Pulmonary artery endothelial cell (primary cell): ENCODE measurements around the gene RPL10. TPM values are rescaled to one million over a fixed set of nuclear protein-coding genes. Genes with fewer than 3 reads are reported as not detected.

Source experiments
- DNase-seq: peaks from one replicate; pipeline ENCODE4 v3.0.0-alpha.2; 2011; ENCODE audit warnings: low read depth, low spot score
- total RNA-seq: library from RNA; depleted of rRNA; stranded (reverse); fragments of >200 nt; gene quantifications from 2 replicates; pipeline ENCODE4 v1.2.3, GENCODE V29; 2014

The RPL10 gene
- total RNA-seq, 1 donor from 2014 or later: 3,241 TPM

- no peak for DNase-seq
Measured at GRCh38 chrX:154430916-154431315, 32.7 kb downstream of the RPL10 start.

GRCh38 chrX:154431341-154431740 is 33.2 kb downstream of the RPL10 start:
- DNase-seq: no peak

GRCh38 chrX:154432210-154432609 is 34.0 kb downstream of the RPL10 start:
- no peak for DNase-seq

GRCh38 chrX:154433605-154434004 is 35.4 kb downstream of the RPL10 start:
- no peak for DNase-seq

GRCh38 chrX:154434394-154435168 is 36.4 kb downstream of the RPL10 start:
- DNase-seq: no peak

GRCh38 chrX:154435171-154435733 is 37.1 kb downstream of the RPL10 start:
- no peak for DNase-seq

GRCh38 chrX:154436374-154436982 is 38.3 kb downstream of the RPL10 start:
- no peak for DNase-seq

- DNase-seq: no peak
Measured at GRCh38 chrX:154436983-154437752, 39.0 kb downstream of the RPL10 start, which contains the start of gene GDI1. Gene GDI1 (plus strand): TSS chrX:154437154. CDS start chrX:154437255, 101 bp downstream.

- DNase-seq: no peak
Measured at GRCh38 chrX:154437971-154438893, 40.1 kb downstream of the RPL10 start.

GRCh38 chrX:154439841-154440240 is 41.7 kb downstream of the RPL10 start:
- no peak for DNase-seq

GRCh38 chrX:154440623-154441357 is 42.6 kb downstream of the RPL10 start:
- no peak for DNase-seq

GRCh38 chrX:154441564-154441963 is 43.4 kb downstream of the RPL10 start:
- no peak for DNase-seq

GRCh38 chrX:154441984-154442707 is 44.0 kb downstream of the RPL10 start:
- DNase-seq: no peak

GRCh38 chrX:154443479-154443910 is 45.3 kb downstream of the RPL10 start:
- no peak for DNase-seq

GRCh38 chrX:154443992-154444754 is 46.0 kb downstream of the RPL10 start, which contains the start of gene FAM50A:
Gene FAM50A (plus strand): TSS chrX:154444141. CDS start chrX:154444236, 95 bp downstream.
- DNase-seq: no peak

- DNase-seq: no peak
Measured at GRCh38 chrX:154444755-154445246, 46.6 kb downstream of the RPL10 start.

GRCh38 chrX:154445776-154446175 is 47.6 kb downstream of the RPL10 start:
- no peak for DNase-seq

- DNase-seq: no peak
Measured at GRCh38 chrX:154446430-154446829, 48.3 kb downstream of the RPL10 start.
